GM12891 (cell line): ENCODE measurements around the gene ZNF740.

Experiments used
- DNase-seq: peaks from one replicate; pipeline ENCODE4 v3.0.0; 2011; ENCODE audit warnings: low spot score; ENCODE audit not compliant: insufficient read length
- FAIRE-seq: peaks from 2 replicates; lab custom pipeline; 2011; peaks lifted over from hg19 to GRCh38; lab: Jason Lieb, UNC
- PAX5 ChIP-seq: IDR thresholded peaks from 2 replicates; pipeline ENCODE4 v1.6.1; 2011; ENCODE audit warnings: low read length, moderate library complexity, mild to moderate bottlenecking; ENCODE audit not compliant: insufficient read depth, severe bottlenecking
- POLR2A ChIP-seq: IDR thresholded peaks from 2 replicates; pipeline ENCODE4 v1.6.1; 2011; ENCODE audit warnings: low read depth, low read length, control low read depth
- POLR2AphosphoS5 ChIP-seq: IDR thresholded peaks from 2 replicates; pipeline ENCODE4 v1.6.1; 2011; ENCODE audit warnings: low read depth, low read length, control low read depth
- POU2F2 ChIP-seq: IDR thresholded peaks from 2 replicates; pipeline ENCODE4 v1.6.1; 2011; ENCODE audit warnings: low read depth, mild to moderate bottlenecking, control low read depth, low read length, moderate library complexity
- SPI1 ChIP-seq: IDR thresholded peaks from 2 replicates; pipeline ENCODE4 v1.6.1; 2011; ENCODE audit warnings: low read depth, low read length, control low read depth
- TAF1 ChIP-seq: IDR thresholded peaks from 2 replicates; pipeline ENCODE4 v1.6.1; 2011; ENCODE audit warnings: low read depth, low read length, control low read depth

The ZNF740 gene

DNA sequence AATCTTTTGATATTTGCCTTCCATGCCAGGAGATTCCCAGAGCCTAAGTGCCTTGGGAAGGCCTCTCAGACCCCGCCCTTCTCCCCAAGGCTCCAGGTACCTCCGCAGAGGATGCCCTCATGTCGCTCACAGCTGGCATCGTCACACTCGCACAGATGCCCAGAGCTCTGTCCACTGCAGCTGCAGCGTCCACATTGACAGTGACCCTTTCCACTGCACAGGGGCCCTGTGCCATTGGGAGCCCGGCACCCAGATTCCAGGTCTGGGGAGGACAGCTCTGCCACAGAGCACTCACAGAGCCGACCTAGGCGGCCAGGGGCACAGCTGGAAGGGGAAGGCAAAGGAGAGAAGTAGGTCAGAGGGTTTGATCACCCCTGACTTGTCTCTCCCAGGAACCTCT is 12.5 kb downstream of the ZNF740 start:
- FAIRE-seq (no peak), DNase-seq (no peak)
- TF ChIP-seq PAX5 (no peak), POU2F2 (no peak), POLR2A (no peak), SPI1 (no peak), TAF1 (no peak), POLR2AphosphoS5 (no peak)

DNA sequence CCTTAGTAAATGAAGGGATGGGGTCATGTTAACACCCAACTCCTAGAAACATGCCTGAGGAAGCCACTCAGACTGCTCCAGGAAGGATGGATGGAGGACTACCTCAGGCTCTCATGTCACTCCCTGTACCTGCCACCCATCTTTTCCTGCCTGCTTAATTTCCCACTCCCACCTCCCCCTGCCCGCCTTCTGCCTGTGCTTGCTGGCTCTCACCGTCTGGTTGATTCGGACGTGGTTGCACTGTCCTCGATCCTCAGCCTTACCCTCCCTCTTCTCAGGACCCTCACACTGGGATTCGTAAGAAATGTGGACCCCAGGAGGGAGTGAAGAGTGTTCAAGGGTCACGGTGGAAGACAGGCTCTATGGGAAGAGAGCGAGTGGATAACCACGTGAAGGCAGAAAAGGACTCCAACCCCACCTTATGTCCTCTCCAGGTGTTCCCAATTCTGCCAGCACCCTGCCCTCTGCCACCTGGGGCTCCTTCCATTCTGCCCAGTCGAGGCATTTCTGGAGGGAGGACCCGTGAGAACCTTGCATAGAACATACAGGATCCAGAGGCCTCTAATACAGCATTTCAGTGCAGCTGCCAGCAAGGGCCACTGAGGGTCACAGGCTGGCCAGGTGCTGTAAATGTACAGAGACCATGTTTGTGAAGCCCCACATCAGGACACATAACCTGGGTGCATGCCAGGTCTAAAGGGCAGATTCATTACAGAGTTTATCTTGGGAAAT is 13.6 kb downstream of the ZNF740 start:
- no peak for DNase-seq
- FAIRE-seq, result no peak
- TF ChIP-seq TAF1 (no peak), POLR2AphosphoS5 (peak; percentile 53; the same call in 1 of the 2 replicates), POLR2A (peak; percentile 42; the same call in 1 of the 2 replicates)

DNA sequence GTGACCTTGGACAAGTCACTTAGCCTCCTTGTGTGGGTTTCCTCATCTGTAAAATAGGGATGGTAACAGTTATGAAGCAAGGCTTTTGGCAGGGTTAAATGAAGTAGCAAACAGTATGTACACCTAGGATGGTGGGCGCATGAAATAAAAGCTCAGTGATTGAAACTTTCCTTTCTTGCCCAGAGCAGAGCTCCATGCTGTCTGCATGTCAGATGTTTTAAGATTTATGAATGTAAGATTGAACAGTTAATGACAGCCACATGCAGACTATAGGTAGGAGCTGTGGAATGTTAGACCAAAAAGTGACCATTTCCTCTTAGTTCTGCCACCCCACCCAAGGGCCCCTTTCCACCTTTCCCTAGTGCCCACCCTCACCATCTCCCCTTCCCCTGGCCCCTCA is 14.5 kb downstream of the ZNF740 start:
- DNase-seq (no peak), FAIRE-seq (no peak)
- TF ChIP-seq POU2F2 (no peak), POLR2AphosphoS5 (no peak), PAX5 (no peak), POLR2A (no peak), SPI1 (no peak), TAF1 (no peak)

GRCh38 chr12:53195516-53196420 is 15.2 kb downstream of the ZNF740 start:
- DNase-seq (no peak), FAIRE-seq (no peak)
- 0 out of 2 replicates have a peak, but pooled peaks have one; percentile 13 for TF ChIP-seq POU2F2
- no peak for TF ChIP-seq TAF1
- TF ChIP-seq PAX5, result no peak
- 0 out of 2 replicates have a peak, but pooled peaks have one; percentile 25 for TF ChIP-seq POLR2AphosphoS5
- no peak for TF ChIP-seq SPI1
- peak; percentile 30; the same call in 1 of the 2 replicates for TF ChIP-seq POLR2A

- FAIRE-seq (no peak), DNase-seq (no peak)
- TF ChIP-seq POLR2AphosphoS5 (no peak; the same call in 1 of the 2 replicates), PAX5 (no peak), POLR2A (no peak), TAF1 (no peak), SPI1 (no peak)
Measured at GRCh38 chr12:53196486-53196885, 16.0 kb downstream of the ZNF740 start.

GRCh38 chr12:53197011-53197640 is 16.6 kb downstream of the ZNF740 start:
- FAIRE-seq, result no peak

GRCh38 chr12:53198486-53199110 is 18.1 kb downstream of the ZNF740 start:
- no peak for DNase-seq
- no peak for FAIRE-seq
- TF ChIP-seq POU2F2 (no peak), PAX5 (no peak), POLR2A (no peak), TAF1 (no peak), SPI1 (no peak), POLR2AphosphoS5 (no peak)

More at GRCh38 chr12:53197011-53197640, 16.6 kb downstream of the ZNF740 start:
- no peak for DNase-seq
- TF ChIP-seq TAF1, result no peak
- TF ChIP-seq SPI1, result no peak
- no peak for TF ChIP-seq POLR2A
- TF ChIP-seq POLR2AphosphoS5, result no peak
- no peak for TF ChIP-seq PAX5
- no peak for TF ChIP-seq POU2F2

DNA sequence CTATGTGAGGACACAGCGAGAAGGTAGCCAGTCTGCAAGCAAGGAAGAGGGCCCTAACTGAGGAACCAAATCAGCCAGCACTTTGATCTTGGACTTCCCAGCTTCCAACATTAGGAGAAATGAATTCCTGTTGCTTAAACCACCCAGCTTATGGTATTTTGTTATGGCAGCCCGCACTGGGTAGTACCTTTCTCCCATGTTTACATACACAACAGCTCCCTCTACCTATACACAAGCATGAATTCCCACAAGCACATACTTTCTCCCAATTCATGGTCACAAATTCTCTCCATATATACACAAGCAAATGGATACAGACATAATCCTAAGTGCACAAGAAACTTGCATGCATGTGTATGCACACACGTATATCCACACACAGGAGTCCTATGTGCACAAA is 19.2 kb downstream of the ZNF740 start:
- no peak for TF ChIP-seq POU2F2
- no peak for TF ChIP-seq SPI1
- no peak for TF ChIP-seq POLR2A
- no peak for TF ChIP-seq POLR2AphosphoS5
- TF ChIP-seq TAF1, result no peak
- no peak for TF ChIP-seq PAX5
- FAIRE-seq (peak; percentile 72), DNase-seq (no peak)

DNA sequence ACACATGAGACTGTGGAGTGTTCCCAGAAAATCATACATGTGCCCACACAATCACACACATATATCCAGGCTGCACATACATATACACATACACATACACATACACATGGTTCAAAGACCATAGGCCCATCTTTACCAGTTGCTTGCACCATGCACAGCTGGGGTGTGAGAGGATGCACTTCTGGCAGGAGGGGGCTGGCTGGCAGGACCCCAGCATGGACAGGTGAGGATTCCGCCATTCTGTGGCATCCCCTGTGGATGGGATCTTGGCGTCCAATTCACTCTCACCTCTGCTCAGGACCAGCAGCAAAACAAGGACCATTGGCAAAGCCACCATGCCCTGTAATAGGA is 19.6 kb downstream of the ZNF740 start:
- no peak for FAIRE-seq

More for the DNA sequence above, 19.6 kb downstream of the ZNF740 start:
- TF ChIP-seq POLR2A (no peak), PAX5 (no peak), POU2F2 (0 out of 2 replicates have a peak, but pooled peaks have one; percentile 2), POLR2AphosphoS5 (0 out of 2 replicates have a peak, but pooled peaks have one; percentile 20), TAF1 (no peak), SPI1 (no peak)
- DNase-seq, result no peak
